ENCODE data around the gene BCL2L2.
"Not testable (repeated sequence)": the region's sequence is repeated elsewhere in the genome, so short reads cannot be mapped to it uniquely, and the experiment has no call there.

BCL2L2 gene

GRCh38 chr14:23324455-23324846 is 17.8 kb downstream of the BCL2L2 start:
- CTCF ChIA-PET, result interaction anchor here (1.0 kb wide), 1 partner anchor 56 kb away, joined by 4 read pairs; no protein-coding TSS in a partner anchor

DNA sequence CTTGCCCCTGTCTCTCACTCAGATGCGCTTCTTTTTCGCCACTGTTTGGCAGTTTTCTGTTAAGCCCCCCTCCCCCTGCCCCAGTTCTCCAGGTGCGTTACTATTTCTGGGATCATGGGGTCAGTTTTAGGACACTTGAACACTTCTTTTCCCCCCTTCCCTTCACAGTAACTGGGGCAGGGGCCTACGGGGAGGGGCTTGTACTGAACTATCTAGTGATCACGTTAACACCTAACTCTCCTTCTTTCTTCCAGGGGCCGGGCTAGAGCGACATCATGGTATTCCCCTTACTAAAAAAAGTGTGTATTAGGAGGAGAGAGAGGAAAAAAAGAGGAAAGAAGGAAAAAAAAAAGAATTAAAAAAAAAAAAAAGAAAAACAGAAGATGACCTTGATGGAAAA is 18.4 kb downstream of the BCL2L2 start:
- POLR2A ChIA-PET, result no interaction called here

More at GRCh38 chr14:23324455-23324846, 17.8 kb downstream of the BCL2L2 start:
- no peaks in the 10 kb centered on the region for H3K9me3 ChIP-seq (ENCODE audit: control insufficient read depth, insufficient read depth, low read depth, low read length)
- H3K27ac ChIP-seq (ENCODE audit: extremely low read depth, low read depth, low read length), result no peak overlapping the region
- TF ChIP-seq ZNF544 (tag by site-specific recombination; IDR thresholded peaks at IDR 0.05) (no peak), WT1 (tag by site-specific recombination; IDR thresholded peaks at IDR 0.05) (peak; percentile 88)
- POLR2A ChIA-PET, result no interaction called here
- H3K36me3 ChIP-seq (ENCODE audit: control insufficient read depth in 2 of 2, insufficient read depth in 1 of 2, low read length in 2 of 2), result peaks cover 25 to 37% of the 10 kb centered on the region in 2 experiments
- no peak overlapping the region for H3K4me3 ChIP-seq (ENCODE audit: low read depth, low read length)
- H3K4me1 ChIP-seq (ENCODE audit: control insufficient read depth, insufficient read depth, low read length), result peaks cover 15% of the 10 kb centered on the region

DNA sequence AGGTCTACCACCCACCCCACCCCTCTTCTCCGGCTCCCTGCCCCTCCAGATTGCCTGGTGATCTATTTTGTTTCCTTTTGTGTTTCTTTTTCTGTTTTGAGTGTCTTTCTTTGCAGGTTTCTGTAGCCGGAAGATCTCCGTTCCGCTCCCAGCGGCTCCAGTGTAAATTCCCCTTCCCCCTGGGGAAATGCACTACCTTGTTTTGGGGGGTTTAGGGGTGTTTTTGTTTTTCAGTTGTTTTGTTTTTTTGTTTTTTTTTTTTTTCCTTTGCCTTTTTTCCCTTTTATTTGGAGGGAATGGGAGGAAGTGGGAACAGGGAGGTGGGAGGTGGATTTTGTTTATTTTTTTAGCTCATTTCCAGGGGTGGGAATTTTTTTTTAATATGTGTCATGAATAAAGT is 19.1 kb downstream of the BCL2L2 start:
- H3K4me3 ChIP-seq (ENCODE audit: low read depth, low read length), result not testable (repeated sequence)
- CTCF ChIA-PET, result interaction anchor here (1.2 to 5.1 kb wide), 3 partner anchors 55 to 257 kb away, joined by 3 to 61 read pairs (median 6); no protein-coding TSS in a partner anchor
- peaks cover 25 to 37% of the 10 kb centered on the region in 2 experiments for H3K36me3 ChIP-seq (ENCODE audit: control insufficient read depth in 2 of 2, insufficient read depth in 1 of 2, low read length in 2 of 2)

More for the DNA sequence above, 18.4 kb downstream of the BCL2L2 start:
- Histone ChIP-seq H3K27ac (ENCODE audit: extremely low read depth, low read depth, low read length) (no peak overlapping the region), H3K4me1 (ENCODE audit: control insufficient read depth, insufficient read depth, low read length) (peaks cover 11% of the 10 kb centered on the region), H3K36me3 (ENCODE audit: control insufficient read depth in 2 of 2, insufficient read depth in 1 of 2, low read length in 2 of 2) (peaks cover 25 to 37% of the 10 kb centered on the region in 2 experiments), H3K9me3 (ENCODE audit: control insufficient read depth, insufficient read depth, low read depth, low read length) (no peaks in the 10 kb centered on the region), H3K4me3 (ENCODE audit: low read depth, low read length) (no peak overlapping the region)
- no peak for TF ChIP-seq ZNF544 (tag by site-specific recombination; IDR thresholded peaks at IDR 0.05)
- no peak for TF ChIP-seq ZNF747 (tag by site-specific recombination; IDR thresholded peaks at IDR 0.05)
- TF ChIP-seq, protein P1, sequence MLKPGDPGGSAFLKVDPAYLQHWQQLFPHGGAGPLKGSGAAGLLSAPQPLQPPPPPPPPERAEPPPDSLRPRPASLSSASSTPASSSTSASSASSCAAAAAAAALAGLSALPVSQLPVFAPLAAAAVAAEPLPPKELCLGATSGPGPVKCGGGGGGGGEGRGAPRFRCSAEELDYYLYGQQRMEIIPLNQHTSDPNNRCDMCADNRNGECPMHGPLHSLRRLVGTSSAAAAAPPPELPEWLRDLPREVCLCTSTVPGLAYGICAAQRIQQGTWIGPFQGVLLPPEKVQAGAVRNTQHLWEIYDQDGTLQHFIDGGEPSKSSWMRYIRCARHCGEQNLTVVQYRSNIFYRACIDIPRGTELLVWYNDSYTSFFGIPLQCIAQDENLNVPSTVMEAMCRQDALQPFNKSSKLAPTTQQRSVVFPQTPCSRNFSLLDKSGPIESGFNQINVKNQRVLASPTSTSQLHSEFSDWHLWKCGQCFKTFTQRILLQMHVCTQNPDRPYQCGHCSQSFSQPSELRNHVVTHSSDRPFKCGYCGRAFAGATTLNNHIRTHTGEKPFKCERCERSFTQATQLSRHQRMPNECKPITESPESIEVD (tag by site-specific recombination; IDR thresholded peaks at IDR 0.05), result no peak
- TF ChIP-seq ZBTB11 (tag by site-specific recombination; conservative IDR thresholded peaks at IDR 0.05; ENCODE audit: low read depth), result no peak
- TF ChIP-seq ZNF394 (tag by site-specific recombination; IDR thresholded peaks at IDR 0.05; ENCODE audit: borderline replicate concordance), result no peak
- TF ChIP-seq ZFHX2 (tag by site-specific recombination; conservative IDR thresholded peaks at IDR 0.05), result no peak
- TF ChIP-seq ZBTB7A (tag by site-specific recombination; IDR thresholded peaks at IDR 0.05; ENCODE audit: low read depth), result no peak
- TF ChIP-seq ZNF513 (tag by site-specific recombination; IDR thresholded peaks at IDR 0.05), result no peak
- CTCF ChIA-PET, result interaction anchor here (1.0 kb wide), 1 partner anchor 55 kb away, joined by 4 read pairs; no protein-coding TSS in a partner anchor

More for the DNA sequence above, 19.1 kb downstream of the BCL2L2 start:
- POLR2A ChIA-PET, result interaction anchor here (2.0 to 2.7 kb wide), 3 partner anchors 19 to 54 kb away, joined by 11 to 12 read pairs (median 12); partner anchors contain the start of genes BCL2L2 and PPP1R3E
- 0 out of 2 replicates have a peak, but pooled peaks have one; percentile 40 for TF ChIP-seq IKZF3 (tag by site-specific recombination; IDR thresholded peaks at IDR 0.05)
- not testable (repeated sequence) for H3K4me1 ChIP-seq (ENCODE audit: control insufficient read depth, insufficient read depth, low read length); H3K27ac ChIP-seq (ENCODE audit: extremely low read depth, low read depth, low read length); H3K9me3 ChIP-seq (ENCODE audit: control insufficient read depth, insufficient read depth, low read depth, low read length)

Data from HEK293 (cell line).